GM12874 (cell line): ENCODE data around the gene DOCK4.

Experiments
- CTCF ChIP-seq: IDR thresholded peaks from 2 replicates; pipeline ENCODE4 v1.5.1; 2011; ENCODE audit warnings: low read depth, mild to moderate bottlenecking, control low read depth, low read length, moderate library complexity; ENCODE audit not compliant: insufficient read depth

The DOCK4 gene

GRCh38 chr7:111825046-111825445 is 381.2 kb downstream of the DOCK4 start:
- TF ChIP-seq CTCF = no peak

- TF ChIP-seq CTCF = no peak
Measured at GRCh38 chr7:111823826-111824225, 382.4 kb downstream of the DOCK4 start.

- TF ChIP-seq CTCF = no peak
Measured at GRCh38 chr7:111821046-111821445, 385.2 kb downstream of the DOCK4 start.

- no peak for TF ChIP-seq CTCF
Measured at GRCh38 chr7:111820621-111821020, 385.6 kb downstream of the DOCK4 start.

- TF ChIP-seq CTCF = no peak
Measured at GRCh38 chr7:111820121-111820520, 386.1 kb downstream of the DOCK4 start.

- no peak for TF ChIP-seq CTCF
Measured at GRCh38 chr7:111815354-111815753, 390.8 kb downstream of the DOCK4 start.

GRCh38 chr7:111813306-111813705 is 392.9 kb downstream of the DOCK4 start:
- TF ChIP-seq CTCF = no peak

- no peak for TF ChIP-seq CTCF
Measured at GRCh38 chr7:111806232-111806631, 400.0 kb downstream of the DOCK4 start.
